Stimulated activated CD4-positive, alpha-beta T cell treated with anti-CD3 and anti-CD28 coated beads, TNF-alpha, amount 100 ng/mL, for 48 hours (primary cell): ENCODE results near the gene HSFX3.
"Not testable (repeated sequence)": the region's sequence is repeated elsewhere in the genome, so short reads cannot be mapped to it uniquely, and the experiment has no call there.

Experiments used
- DNase-seq, 3 donors: peaks; one replicate each; pipeline ENCODE4 v3.0.0-alpha.2; 2020; ENCODE audit warnings: low read depth in 3 of 3

The HSFX3 gene

DNA sequence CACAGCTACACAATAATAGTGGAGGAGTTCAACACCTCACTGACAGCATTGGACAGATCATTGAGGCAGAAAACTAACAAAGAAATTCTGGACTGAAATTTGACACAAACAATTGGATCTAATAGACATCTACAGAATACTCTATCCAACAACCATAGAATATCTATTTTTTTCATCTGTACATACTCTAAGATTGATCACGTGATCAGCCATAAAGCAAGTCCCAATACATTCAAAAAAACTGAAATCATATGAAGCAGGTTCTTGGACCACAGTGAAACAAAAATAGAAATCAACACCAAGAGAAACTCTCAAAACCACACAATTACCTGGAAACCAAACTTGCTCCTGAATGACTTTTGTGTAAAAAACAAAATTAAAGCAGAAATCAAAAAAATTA lies 32.4 kb downstream of the HSFX3 start:
- no peak for DNase-seq

DNA sequence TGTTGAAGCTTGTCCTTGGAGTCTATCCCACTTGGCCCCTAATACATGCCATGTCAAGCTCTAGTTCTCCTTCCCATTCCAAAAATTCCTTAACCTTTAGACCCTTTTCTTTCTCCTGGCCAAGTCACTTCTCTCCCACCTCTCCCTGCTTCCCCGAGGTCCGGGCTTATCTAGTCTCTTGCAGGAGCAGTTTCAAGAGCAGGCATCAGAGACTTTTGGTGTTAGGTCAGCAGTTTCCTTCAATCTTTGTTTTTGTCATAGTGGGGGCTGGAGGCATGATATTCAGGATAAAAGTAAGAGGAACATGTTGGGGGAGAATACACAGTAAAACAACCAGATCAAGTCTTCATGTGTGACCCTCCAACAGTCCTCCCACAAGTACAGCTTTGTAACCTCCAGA lies 33.1 kb downstream of the HSFX3 start:
- DNase-seq: no peak

DNA sequence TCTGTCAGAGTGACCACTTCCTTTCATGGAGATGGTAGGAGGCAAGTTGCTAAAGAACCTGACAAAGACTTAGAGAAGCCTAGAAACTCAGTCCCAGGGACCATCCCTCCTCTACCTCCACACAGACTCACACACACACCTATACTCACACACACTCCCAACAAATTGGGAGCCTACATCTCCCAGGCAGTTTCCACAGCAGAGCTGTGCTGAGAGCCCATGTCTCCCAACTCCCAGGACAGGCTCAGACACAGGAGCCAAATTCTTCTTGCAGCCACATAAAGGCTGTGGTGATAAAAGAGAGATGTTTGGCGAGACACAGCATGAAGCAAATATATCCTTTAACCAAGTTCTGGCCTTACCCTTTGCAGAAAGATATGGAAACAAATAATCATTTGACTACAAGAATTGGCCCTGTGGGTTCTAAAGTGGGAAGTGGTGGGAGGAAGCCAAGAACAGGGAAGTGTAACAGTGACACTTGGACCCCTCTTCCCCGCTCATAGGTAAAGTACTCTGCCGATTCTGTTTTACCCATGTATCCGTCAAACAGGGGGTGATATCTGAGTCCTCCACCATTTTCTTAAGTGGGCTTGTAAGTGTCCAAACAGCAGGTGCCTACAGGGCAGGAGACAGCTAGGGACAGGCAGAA lies 33.6 kb downstream of the HSFX3 start:
- DNase-seq: no peak

DNA sequence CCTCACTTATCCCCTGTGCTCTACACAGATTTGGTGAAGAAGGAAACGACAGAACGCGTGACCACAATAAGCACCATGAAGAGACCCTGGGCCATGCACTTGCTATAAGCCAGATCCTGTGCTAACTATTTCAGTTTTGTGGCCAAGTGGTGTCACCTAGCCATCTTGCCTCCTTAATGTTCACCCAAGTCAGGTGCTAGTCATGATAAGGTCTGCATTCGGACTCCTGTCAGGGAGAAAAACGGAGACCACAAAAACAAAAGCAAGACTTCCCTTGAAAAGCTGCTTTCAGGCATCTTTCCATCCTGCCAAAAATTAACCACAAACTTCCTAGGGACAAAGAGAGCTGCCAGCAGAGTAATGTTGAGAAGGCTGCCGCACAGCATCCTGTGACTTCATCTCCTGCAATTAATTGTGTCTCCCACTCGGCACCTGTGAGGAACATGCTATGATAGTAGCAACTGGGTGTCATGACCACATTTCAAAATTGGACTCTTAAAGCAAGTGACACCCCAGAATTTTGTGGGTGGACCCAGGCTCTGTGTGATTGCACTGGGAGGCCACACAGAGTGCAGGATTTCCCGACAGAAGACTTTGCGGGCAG lies 35.8 kb downstream of the HSFX3 start:
- no peak for DNase-seq

DNA sequence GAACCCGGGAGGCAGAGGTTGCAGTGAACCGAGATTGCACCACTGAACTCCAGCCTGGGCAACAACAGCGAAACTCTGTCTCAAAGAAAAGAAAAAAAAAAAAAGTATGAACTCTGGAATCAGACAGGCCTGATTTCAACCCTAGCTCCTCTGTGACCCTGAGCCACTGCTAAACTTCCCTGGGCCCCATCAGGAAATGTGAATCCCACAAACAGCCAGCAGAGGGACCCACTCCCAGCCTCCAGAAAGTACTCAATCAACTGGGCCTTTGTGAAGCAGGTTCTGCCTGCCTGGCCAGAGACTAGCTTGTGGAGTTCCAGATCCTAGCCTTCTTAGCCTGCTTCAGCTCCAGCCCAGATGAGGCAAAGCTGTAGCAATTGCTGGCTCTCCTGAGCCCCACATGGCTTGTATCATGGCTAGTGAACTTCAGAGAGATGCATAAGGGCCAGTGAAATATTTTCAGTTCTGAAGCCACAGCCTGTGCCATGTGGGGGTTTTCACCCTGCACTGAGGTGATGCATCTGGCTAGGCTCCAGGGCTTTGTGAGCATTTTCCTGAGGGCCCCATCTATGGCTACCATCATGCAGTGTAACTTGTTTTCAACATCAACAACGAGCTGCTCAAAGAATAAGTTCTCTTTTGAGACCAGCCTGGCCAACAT lies 37.4 kb downstream of the HSFX3 start:
- peak in 2 of 3 donors; percentile 18 to 26 for DNase-seq

DNA sequence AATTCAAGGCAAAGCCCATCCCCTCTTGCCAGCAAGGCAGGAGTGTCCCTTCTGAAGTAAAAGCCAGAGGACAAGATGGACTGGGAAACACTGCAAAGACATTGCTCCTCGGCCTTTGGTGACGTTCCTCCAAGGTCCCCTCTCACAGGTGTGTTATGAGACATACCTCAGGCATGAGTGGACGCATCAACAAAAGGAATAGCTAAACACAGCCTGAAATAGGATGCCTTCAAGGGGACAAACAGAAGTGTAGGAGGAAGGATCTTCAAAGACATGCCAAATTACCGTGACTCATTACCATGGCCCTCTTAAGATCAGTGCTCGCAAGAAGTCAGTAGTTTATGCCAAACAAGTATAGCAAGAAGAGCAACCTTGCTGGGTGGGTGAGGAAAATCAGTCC lies 38.6 kb downstream of the HSFX3 start:
- no peak for DNase-seq

DNA sequence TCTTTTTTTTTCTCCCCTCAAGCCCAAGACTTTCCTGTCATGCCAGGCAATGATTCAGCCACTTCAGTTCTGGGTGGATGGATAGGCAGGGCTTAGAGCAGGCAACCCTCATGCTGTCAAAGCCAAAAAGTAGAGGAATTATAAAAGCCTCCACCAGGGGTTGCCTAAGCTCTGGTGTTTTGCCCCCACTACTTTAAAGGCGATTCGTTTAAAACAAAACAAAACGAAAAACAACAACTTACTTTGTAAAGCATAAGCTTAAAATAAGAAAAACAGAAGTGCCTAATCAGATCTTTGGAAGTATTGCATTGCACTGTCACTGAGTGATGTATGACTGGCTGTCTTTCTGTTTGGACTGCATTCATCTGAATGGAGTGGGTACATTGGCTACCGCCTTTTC lies 39.3 kb downstream of the HSFX3 start:
- no peak for DNase-seq

DNA sequence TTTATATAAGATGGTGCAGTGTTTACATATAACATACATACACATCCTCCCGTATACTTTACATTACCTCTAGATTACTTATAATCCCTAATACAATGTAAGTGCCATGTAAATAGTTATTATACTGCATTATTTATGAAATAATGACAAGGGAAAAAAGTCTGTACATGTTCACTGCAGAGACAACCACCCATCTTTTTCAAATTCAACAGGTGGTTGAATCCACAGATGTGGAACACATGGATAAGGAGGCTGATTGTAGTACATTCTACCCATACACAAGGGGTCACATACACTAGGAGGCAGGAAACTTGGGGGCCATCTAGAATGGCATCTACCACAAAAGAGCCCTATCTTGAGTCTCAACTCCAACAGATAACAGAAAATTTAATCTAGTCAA lies 41.3 kb downstream of the HSFX3 start:
- no peak for DNase-seq

DNA sequence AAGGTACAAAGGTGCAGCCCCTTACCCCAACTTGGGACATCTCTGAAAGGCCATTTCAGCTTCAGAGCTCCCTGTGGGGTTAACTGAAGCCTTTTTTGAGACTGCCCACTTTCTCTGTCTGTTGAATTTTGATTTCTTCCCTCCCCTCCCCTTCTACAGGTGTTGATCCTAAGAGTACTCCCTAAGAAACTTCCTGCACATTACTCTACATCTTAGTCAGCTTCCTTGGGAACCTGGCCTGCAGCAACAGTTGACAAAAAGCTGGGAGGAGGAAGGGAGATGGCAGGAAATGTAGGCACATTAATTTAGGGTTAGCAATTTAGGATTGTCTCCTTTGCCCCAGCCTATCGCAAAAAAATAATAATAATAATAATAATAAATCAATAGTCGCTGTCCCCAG lies 43.4 kb downstream of the HSFX3 start:
- no peak for DNase-seq

DNA sequence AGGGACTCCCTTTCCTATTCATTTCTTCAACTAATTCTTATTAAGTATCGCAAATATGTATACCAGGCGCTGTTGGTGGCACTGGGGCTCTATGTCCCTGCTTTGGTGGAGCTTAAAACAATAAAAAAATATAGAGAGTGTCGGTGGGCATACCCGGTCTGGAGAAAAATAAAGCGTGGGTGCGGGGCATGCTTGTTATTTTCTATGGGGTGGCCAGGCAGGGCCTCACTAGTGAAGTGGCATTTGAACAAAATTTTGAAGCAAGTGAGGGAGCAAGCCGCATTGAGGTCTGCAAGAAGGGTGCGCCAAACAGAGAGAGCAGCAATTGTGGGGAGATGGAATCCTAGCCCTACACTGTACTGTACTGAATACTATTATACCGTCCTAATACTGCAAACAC lies 44.1 kb downstream of the HSFX3 start:
- DNase-seq: no peak

DNA sequence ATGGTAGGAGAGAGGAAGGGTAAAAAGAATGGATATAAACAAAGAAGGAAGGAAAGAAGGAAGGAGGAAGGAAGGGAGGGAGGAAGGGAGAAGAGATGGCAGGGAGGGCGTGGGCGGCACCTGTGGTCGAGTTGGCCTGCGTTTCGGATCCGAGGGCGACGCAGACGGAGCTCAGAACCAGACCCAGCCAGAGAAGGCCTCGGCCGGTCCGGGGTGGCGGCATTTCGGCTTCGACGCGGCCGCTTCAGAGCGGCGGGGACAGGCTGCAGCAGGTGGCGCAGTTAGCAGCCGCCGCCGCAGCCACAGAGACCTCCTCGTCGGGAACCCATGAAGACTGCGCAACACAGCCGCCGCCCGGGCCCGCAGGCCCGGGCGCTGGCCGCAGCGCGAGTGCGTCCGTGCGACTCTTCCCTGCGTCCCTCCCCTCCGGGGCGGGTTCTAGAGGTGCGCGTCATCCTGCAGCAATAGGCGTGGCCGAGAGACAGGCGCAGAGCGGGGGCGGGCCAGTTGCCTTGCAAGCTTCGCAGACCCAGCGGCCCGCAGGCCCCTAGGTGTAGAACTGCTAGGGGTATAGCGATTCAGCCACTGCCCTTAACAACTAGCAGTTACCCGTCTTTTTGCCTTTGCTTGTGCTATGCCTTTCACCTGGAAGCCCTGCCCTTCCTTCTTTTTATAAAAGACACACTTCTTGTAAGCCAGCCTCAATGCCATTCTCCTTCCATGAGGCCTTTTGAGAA lies 44.6 kb downstream of the HSFX3 start, which contains the start of gene IDS:
Gene IDS, minus strand, starts transcription at position 392 of the 737 bp plus-strand sequence. Its CDS starts 169 bp downstream, at position 223.
- peak; percentile 54 to 75 (median 68) for DNase-seq

DNA sequence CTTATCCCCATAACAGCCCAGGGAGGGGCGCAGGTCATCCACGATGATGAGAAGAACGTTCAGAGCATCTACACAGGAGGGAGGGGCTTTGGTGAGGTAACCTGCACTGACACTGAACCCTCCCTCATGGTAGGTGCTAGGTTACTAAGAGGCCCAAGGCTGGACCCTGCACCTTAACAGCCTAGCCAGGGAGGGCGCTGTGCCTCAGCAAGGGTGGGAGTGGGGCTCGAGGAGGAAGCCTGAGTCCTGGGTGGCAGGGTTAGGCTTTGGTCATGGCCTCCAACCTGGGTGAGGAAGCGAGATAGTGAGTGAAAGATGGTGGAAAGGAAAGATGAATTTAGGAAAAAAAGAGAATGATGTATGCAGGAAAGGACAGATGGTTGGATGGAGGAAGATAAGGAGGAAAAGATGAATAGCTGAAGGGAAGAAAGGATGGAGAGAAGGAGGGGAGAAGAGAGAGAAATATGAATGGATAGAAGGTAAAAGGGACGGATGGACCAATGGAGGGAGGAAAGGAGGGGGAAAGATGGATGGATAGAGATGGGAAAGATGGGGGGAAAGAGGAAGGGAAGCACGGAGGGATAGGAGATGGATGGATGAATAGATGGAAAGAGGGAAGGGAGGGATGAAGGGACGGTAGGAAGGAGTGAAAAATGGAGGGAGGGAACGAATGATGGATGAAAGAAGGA lies 45.4 kb downstream of the HSFX3 start:
- peak; percentile 32 to 61 (median 50) for DNase-seq

DNA sequence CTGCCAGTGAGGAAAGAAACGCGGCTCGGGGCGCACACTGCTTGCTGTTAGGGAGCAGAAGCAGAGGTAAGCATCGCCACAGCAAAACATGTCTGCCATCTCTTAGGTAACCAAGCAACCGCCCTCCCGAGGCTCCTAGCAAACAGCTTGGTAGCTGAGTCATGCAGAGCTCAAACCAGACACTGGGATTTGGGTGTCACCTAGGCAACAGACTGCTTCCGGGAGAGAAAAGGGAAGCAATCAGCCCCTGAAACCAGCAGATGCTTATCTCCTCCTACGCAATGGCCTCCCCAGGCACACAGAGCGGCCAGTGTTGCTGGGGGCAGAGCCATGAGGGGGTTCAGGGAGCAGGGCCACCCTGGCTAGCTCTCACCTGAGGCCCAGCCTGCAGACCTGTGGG lies 46.3 kb downstream of the HSFX3 start:
- DNase-seq: peak; percentile 10 to 51 (median 24)

DNA sequence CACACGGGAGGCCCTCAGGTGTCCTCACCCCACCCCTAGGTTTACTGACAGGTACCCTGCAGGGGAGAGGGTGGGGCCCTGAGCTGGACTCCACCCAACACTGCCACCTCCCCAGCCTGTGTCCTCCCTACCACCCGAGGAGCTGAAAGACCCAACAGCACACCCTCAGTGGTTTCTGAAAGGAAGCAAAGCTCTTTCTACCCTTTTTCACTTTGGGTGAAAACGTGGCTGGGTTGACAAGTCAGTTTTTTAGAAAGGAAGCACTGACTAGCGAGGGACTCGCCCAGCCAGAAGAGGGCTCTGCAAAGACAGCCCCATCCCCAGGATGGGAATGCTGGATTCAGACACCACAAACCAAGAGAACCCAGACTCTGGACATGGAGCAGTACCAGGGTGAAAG lies 46.8 kb downstream of the HSFX3 start:
- not testable (repeated sequence) for DNase-seq

DNA sequence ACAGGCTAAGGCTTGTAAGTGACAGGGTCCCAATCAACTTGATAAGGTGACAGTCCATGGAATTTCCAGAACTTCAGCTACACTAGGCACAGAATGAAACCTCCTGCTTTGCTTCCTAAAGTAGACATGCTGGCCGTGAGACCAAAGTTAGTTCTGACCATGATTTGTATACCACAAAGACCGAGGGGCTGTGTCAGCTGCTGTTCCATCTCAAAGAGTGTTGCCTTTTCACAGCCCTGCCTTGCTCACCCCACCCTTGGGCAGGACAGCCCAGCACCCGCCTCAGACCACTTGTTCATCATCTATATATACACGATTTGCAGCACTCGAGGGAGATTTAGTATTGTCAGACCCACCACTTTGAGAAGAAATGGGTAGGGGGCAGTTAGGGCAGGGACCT lies 50.0 kb downstream of the HSFX3 start:
- DNase-seq: no peak

DNA sequence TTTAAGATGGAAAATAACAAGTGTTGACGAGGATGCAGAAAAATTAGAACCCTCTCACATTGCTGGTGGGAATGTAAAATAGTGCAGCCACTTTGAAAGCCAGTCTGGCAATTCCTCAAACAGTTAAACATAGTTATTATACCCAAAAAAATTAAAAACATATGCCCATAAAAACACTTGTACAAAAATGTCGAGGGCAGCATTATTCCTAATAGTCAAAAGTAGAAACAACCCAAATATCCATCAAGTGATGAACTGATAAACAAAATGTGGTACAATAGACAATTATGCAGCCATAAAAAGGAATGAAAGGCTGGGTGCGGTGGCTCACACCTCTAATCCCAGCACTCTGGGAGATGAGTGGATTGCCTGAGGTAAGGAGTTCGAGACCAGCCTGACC lies 51.0 kb downstream of the HSFX3 start:
- DNase-seq: no peak
